SK-N-SH (cell line): ENCODE measurements around the gene COL8A1. TPM values are rescaled to one million over a fixed set of nuclear protein-coding genes. Genes with fewer than 3 reads are reported as not detected.

Source experiments
- CTCF ChIA-PET: fragments of 300-600, 350-600 bp; formaldehyde crosslinking; extraction: SDS; loops from one replicate; lab custom pipeline; 2021; lab: Yijun Ruan, JAX
- POLR2A ChIA-PET: fragments of 350-600 bp; sonication (Branson Sonifier 250); formaldehyde crosslinking; extraction: SDS; loops from one replicate; lab custom pipeline; 2020; ENCODE audit warnings: antibody characterized with exemption, inconsistent platforms; lab: Yijun Ruan, JAX
- DNase-seq: peaks from one replicate; pipeline ENCODE4 v3.0.0; 2012
- H2AFZ ChIP-seq: fragments of 200-600 bp; sonication (generic); 2 replicates; pipeline ENCODE4 v1.8.1; 2016; ENCODE audit warnings: antibody characterized with exemption, mild to moderate bottlenecking, low read depth
- H3F3A ChIP-seq: fragments of 200-600 bp; sonication (generic); replicated peaks from 2 replicates; pipeline ENCODE3; 2016; ENCODE audit warnings: antibody characterized with exemption, mild to moderate bottlenecking; ENCODE audit not compliant: insufficient read depth
- H3K27ac ChIP-seq, 2 experiments: fragments of 200-500 bp in 1 of 2; fragments of 200-600 bp in 1 of 2; sonication (Bioruptor generic) in 1 of 2; sonication (generic), shearing (Covaris generic) in 1 of 2; 2 replicates each; pipeline versions ENCODE4 v1.5.1 to v1.6.1; 2014 to 2016; ENCODE audit warnings: low read depth in 2 of 2, inconsistent platforms in 1 of 2, low read length in 1 of 2, mild to moderate bottlenecking in 1 of 2, mixed read lengths in 1 of 2
- H3K27me3 ChIP-seq: fragments of 200-600 bp; sonication (generic), shearing (Covaris generic); 2 replicates; pipeline ENCODE4 v1.6.1; 2016; ENCODE audit warnings: mixed run types; ENCODE audit not compliant: insufficient read depth
- H3K36me3 ChIP-seq, 2 experiments: fragments of 200-500 bp in 1 of 2; fragments of 200-600 bp in 1 of 2; sonication (Bioruptor generic) in 1 of 2; sonication (generic) in 1 of 2; replicated peaks in 1 of 2; 2 replicates each; pipeline versions ENCODE3 to v1.5.1; 2014 to 2016; ENCODE audit warnings: low read length in 1 of 2, mild to moderate bottlenecking in 1 of 2; ENCODE audit not compliant: insufficient read depth in 2 of 2, control insufficient read depth in 1 of 2
- H3K4me1 ChIP-seq, 2 experiments: fragments of 200-500 bp in 1 of 2; fragments of 200-600 bp in 1 of 2; sonication (Bioruptor generic) in 1 of 2; sonication (generic), shearing (Covaris generic) in 1 of 2; 2 replicates each; pipeline versions ENCODE4 v1.5.1 to v1.6.1; 2014 to 2016; ENCODE audit warnings: low read depth in 1 of 2, low read length in 1 of 2, mixed run types in 1 of 2; ENCODE audit not compliant: insufficient read depth in 2 of 2, control insufficient read depth in 1 of 2
- H3K4me2 ChIP-seq: fragments of 200-600 bp; sonication (generic), shearing (Covaris generic); 2 replicates; pipeline ENCODE4 v1.6.1; 2017; ENCODE audit warnings: mixed run types
- H3K4me3 ChIP-seq, 2 experiments: fragments of 200-500 bp in 1 of 2; fragments of 200-600 bp in 1 of 2; sonication (Bioruptor generic) in 1 of 2; sonication (generic), shearing (Covaris generic) in 1 of 2; 2 replicates each; pipeline versions ENCODE4 v1.5.1 to v1.8.1; 2014 to 2016; ENCODE audit warnings: low read depth in 2 of 2, inconsistent platforms in 1 of 2, low read length in 1 of 2, mild to moderate bottlenecking in 1 of 2, mixed read lengths in 1 of 2, moderate library complexity in 1 of 2
- H3K79me2 ChIP-seq: fragments of 200-600 bp; sonication (generic); 2 replicates; pipeline ENCODE4 v1.8.1; 2017; ENCODE audit warnings: mild to moderate bottlenecking; ENCODE audit not compliant: insufficient read depth
- H3K9ac ChIP-seq: fragments of 200-600 bp; sonication (generic); 2 replicates; pipeline ENCODE4 v1.6.1; 2017; ENCODE audit warnings: mixed run types
- H3K9me2 ChIP-seq: fragments of 200-600 bp; sonication (generic); 2 replicates; pipeline ENCODE4 v1.6.1; 2017; ENCODE audit warnings: mixed run types
- H3K9me3 ChIP-seq: fragments of 200-600 bp; sonication (generic); 2 replicates; pipeline ENCODE4 v1.6.1; 2017; ENCODE audit warnings: mixed run types, mild to moderate bottlenecking, moderate library complexity
- H4K20me1 ChIP-seq: fragments of 200-600 bp; sonication (generic); 2 replicates; pipeline ENCODE4 v1.6.1; 2017; ENCODE audit warnings: mild to moderate bottlenecking, mixed run types; ENCODE audit not compliant: insufficient read depth
- CHD2 ChIP-seq: fragments of 150-350 bp; IDR thresholded peaks from 2 replicates; pipeline ENCODE4 v1.6.1; 2018; ENCODE audit warnings: low read length; ENCODE audit not compliant: partially characterized antibody
- CTCF ChIP-seq: fragments of 200-600 bp; sonication (generic); IDR thresholded peaks from 2 replicates; pipeline ENCODE4 v1.6.1; 2017; ENCODE audit warnings: antibody characterized with exemption, mild to moderate bottlenecking, moderate library complexity
- EZH2phosphoT487 ChIP-seq: fragments of 200-600 bp; sonication (generic); IDR thresholded peaks from 2 replicates; pipeline ENCODE4 v1.6.1; 2017; ENCODE audit warnings: low read depth, mixed run types, mild to moderate bottlenecking, antibody characterized with exemption, moderate library complexity, borderline replicate concordance
- GABPA ChIP-seq: IDR thresholded peaks from 2 replicates; pipeline ENCODE4 v1.4.0; 2012; ENCODE audit warnings: low read depth, mild to moderate bottlenecking
- GATA2 ChIP-seq: sonication (generic); formaldehyde crosslinking; IDR thresholded peaks from 2 replicates; pipeline ENCODE4 v1.5.0; 2020; ENCODE audit warnings: mild to moderate bottlenecking, missing genetic modification reagents
- JUND ChIP-seq: IDR thresholded peaks from 2 replicates; pipeline ENCODE4 v1.4.0; 2012
- MAX ChIP-seq: IDR thresholded peaks from 2 replicates; pipeline ENCODE4 v1.4.0; 2012; ENCODE audit warnings: low read depth
- MEF2A ChIP-seq: IDR thresholded peaks from 2 replicates; pipeline ENCODE4 v1.4.0; 2012; ENCODE audit warnings: low read depth, borderline replicate concordance
- NRF1 ChIP-seq: IDR thresholded peaks from 2 replicates; pipeline ENCODE4 v1.6.1; 2012; ENCODE audit warnings: low read depth, mild to moderate bottlenecking, low read length
- POLR2AphosphoS5 ChIP-seq: IDR thresholded peaks from 2 replicates; pipeline ENCODE4 v1.6.1; 2012; ENCODE audit warnings: low read depth, low read length
- RAD21 ChIP-seq: IDR thresholded peaks from 2 replicates; pipeline ENCODE4 v1.6.1; 2012; ENCODE audit warnings: mild to moderate bottlenecking, low read length
- RCOR1 ChIP-seq: fragments of 150-350 bp; IDR thresholded peaks from 2 replicates; pipeline ENCODE4 v1.6.1; 2017; ENCODE audit warnings: antibody characterized with exemption, low read length
- RFX5 ChIP-seq: IDR thresholded peaks from 2 replicates; pipeline ENCODE4 v1.6.1; 2012; ENCODE audit warnings: mild to moderate bottlenecking, improper control_type of control experiment, low read length
- SIN3A ChIP-seq: IDR thresholded peaks from 2 replicates; pipeline ENCODE4 v1.6.1; 2012; ENCODE audit warnings: low read depth, mild to moderate bottlenecking, low read length, moderate library complexity, borderline replicate concordance
- TAF1 ChIP-seq: IDR thresholded peaks from 2 replicates; pipeline ENCODE4 v1.6.1; 2012; ENCODE audit warnings: low read depth, mild to moderate bottlenecking, low read length, moderate library complexity, borderline replicate concordance
- ZBTB33 ChIP-seq: IDR thresholded peaks from 2 replicates; pipeline ENCODE4 v1.4.0; 2012; ENCODE audit warnings: low read depth, borderline replicate concordance
- WGBS: methylation state at CpG from one replicate; pipeline ENCODE4 v1.1.6; 2017; ENCODE audit warnings: low lambda C conversion rate; 5-methylcytosine and 5-hydroxymethylcytosine counted together
- polyA plus RNA-seq, 3 experiments: library from polyadenylated mRNA; depleted of rRNA; stranded (reverse); fragments of >200 nt; gene quantifications; 2 replicates each; pipeline ENCODE4 v1.2.3, GENCODE V29; 2012

Gene COL8A1
- polyA plus RNA-seq, 1 of the 3 experiments (the other 2 are of a cell fraction): 4.0 TPM

- H3K4me1 ChIP-seq: no peaks in the 10 kb centered on the region; a peak in 1 of 4 replicates
- no peak overlapping the region for H2AFZ ChIP-seq
- WGBS: 0% methylated on average over 2 of the region's 2 CpGs
- peaks cover 7% of the 10 kb centered on the region; the same call in 1 of the 2 replicates for H3K27me3 ChIP-seq
- ChIA-PET POLR2A (no interaction called here), CTCF (interaction anchor here (1.8 kb wide), 1 partner anchor 14 kb away, joined by 5 read pairs; no protein-coding TSS in a partner anchor)
- no peaks in the 10 kb centered on the region for H3K9me2 ChIP-seq
- no peak for DNase-seq
- no peak overlapping the region for H3K4me3 ChIP-seq
- no peak overlapping the region for H3K9ac ChIP-seq
- no peaks in the 10 kb centered on the region for H4K20me1 ChIP-seq
- no peak overlapping the region for H3K4me2 ChIP-seq
- no peaks in the 10 kb centered on the region for H3K79me2 ChIP-seq
- peak overlapping the region in 1 of 2 experiments; percentile 16; a peak in 1 of 4 replicates for H3K27ac ChIP-seq
- TF ChIP-seq EZH2phosphoT487 (no peak), MAX (no peak), POLR2AphosphoS5 (no peak), CTCF (no peak), MEF2A (no peak), RAD21 (no peak), RCOR1 (no peak), SIN3A (no peak), TAF1 (no peak), GATA2 (CRISPR knock-in tag) (no peak), GABPA (no peak), RFX5 (no peak), JUND (no peak), ZBTB33 (no peak), NRF1 (no peak), CHD2 (no peak)
- H3F3A ChIP-seq: no peaks in the 10 kb centered on the region
- H3K36me3 ChIP-seq: no peaks in the 10 kb centered on the region
- H3K9me3 ChIP-seq: no peaks in the 10 kb centered on the region
Measured at GRCh38 chr3:99674086-99674789, 35.8 kb downstream of the COL8A1 start.
